SH-SY5Y (cell line): ENCODE data around the gene LRBA.

Experiments used
- GATA2 ChIP-seq: IDR thresholded peaks from 2 replicates; pipeline ENCODE4 v1.6.1; 2011; ENCODE audit warnings: mild to moderate bottlenecking, low read depth, low read length
- GATA3 ChIP-seq: IDR thresholded peaks from 2 replicates; pipeline ENCODE4 v1.6.1; 2011; ENCODE audit warnings: low read depth, mild to moderate bottlenecking, low read length, moderate library complexity

The LRBA gene

DNA sequence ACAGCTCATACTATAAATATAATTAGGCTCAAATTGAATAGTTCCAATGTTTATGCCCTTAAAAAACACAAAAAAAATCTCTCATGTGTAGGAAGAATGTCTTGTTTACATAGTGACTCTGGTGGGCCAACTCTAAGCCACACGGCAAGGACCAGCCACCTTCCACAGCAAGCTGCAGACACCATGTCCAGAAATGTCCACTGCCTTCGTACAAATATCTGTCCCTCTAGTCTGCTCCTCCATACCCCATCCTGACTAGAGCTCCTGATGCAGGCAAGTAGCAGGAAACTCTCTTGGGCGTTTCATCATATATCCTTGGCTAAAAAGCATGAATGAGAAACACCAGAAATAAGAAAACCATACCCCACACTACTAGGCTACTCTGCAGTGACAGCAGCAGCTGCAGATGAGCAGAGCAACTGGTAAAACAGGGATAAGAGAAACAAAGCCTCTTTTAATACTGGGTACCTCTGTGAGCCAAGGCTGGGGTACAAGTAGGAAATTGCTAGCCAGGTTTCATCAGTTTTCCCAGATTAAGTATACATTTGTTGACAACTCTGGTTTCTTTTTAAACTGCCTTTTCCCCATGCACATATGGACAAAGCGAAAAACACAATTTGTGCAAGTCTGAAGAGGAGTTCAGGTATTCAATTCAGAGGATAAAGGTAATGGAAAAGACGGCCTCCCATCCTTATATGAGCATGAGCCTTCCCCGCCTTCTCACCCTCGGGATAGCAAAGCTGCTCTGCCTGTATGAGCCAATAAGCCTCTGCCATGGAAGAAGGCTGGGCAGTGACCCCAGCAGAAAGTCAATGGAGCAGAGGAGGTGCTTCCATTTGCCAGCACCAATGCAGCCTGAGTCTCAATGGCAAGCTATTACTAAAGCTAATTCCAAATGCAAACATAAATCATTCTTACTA lies 691.4 kb downstream of the LRBA start:
- no peak for TF ChIP-seq GATA2
- no peak for TF ChIP-seq GATA3

DNA sequence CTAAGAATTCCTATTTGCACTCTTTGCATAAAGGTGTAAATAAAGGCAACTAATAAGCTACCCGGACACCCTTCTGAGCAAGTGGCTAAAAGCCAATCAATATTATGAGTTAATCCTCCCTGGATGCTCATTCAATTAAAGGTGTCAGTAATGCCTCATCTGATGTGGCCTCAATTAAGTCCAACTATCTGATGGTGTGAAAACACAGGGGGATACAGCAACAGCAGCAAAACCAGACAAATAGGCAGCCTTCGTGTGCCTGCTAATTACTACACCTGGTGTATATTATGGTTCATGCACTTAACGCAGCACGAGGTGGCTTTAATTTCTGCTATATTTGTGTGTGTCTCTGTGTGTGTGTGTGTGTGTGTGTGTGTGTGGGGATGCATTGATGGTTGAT lies 692.4 kb downstream of the LRBA start:
- no peak for TF ChIP-seq GATA3
- no peak for TF ChIP-seq GATA2

DNA sequence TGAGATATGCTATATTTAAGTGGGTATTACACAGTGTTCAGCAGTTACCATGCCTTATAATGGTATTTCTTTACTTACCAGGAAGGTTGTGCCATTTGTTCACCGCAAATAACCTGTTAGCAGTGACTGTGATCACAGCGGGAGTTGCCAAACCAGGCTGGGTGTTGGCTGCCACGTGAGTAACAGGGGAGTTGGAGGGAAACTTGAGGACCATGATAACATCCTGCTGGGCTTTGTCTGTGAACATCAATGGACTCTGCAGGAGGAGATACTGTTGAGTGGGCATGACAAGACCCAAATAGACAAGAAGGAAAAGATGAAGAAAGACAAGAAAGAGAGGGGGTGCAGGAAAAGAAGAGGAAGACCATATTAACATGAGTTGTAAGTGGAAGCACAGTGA lies 694.0 kb downstream of the LRBA start:
- TF ChIP-seq GATA2 = no peak
- TF ChIP-seq GATA3 = no peak

DNA sequence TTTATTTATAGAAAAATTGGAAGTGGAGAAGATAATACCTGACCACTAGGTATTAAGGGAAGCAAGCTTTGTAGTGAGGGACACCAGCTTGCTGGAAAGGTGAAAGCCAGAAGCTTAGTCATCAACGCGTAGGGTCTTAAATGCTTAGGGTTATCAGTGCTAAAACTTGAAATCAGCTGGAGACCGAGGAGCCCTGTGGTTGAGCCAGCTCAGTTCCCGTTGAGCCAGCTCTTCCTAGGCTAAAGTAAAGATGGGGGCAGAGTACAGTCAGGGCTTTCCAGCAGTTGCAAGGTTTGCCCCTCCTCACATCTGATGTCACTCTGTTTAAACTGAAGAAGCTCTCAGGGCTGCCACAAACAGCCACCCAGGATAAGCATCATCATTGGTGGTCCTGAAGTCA lies 696.1 kb downstream of the LRBA start:
- TF ChIP-seq GATA2 (no peak), GATA3 (no peak)

DNA sequence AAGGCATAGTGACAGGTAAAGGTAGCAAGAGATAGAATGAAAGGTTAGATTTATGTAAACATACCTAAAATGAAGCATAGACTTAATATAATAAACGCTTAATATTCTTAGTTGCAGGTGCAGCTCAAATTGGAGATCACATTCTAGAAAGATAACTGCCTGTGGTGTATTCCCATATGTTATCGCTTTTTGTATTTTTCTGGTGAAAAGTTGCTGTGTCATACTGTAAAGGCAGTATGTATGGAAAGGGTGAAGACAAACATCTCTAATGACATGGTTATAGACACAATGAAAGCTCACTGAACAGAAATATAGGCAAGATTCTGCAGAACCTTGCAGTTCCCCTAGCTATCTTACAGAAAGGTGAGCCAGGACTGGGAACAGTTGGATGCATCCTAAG lies 696.6 kb downstream of the LRBA start:
- TF ChIP-seq GATA2 (no peak), GATA3 (no peak)

DNA sequence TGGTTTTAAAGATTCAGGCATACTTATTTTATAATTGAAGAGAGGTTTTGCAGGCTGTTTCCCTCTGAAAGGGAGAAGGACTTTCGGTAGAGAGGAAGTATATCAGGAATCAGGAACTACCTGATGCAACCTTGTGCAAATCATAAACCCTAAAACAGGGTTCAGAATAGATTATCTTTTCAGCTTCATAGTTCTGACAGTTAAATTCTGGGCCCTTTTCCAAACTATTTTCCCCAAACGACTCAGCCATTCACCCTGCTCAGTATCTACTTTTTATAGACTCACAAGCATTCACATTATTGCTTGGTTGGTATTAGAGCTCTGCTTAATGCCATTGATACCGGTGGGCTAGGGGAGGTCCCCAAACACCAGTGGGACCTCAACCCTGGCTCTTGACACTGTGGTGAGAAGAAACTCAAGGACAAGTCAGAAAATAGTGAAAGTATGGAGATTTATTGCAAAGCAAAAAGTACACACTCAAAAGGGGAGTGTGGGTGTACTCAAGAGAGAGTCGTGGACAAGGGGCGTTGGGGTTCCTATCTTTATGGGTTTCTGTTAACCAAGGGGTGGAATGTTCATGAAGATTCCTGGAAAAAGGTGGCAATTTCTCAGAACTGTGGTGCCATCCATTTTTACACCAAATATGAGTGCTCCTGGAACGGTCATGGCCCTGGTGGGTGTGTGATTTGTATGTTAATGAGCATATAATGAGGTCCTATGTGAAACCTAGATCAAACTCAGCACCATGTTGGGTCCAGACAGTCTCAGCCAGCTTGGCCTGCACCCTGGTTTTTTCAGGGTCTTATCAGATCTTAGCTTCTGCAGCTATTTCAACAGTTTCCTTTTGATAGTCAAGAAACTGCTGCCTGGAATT lies 698.5 kb downstream of the LRBA start:
- TF ChIP-seq GATA2 = no peak

DNA sequence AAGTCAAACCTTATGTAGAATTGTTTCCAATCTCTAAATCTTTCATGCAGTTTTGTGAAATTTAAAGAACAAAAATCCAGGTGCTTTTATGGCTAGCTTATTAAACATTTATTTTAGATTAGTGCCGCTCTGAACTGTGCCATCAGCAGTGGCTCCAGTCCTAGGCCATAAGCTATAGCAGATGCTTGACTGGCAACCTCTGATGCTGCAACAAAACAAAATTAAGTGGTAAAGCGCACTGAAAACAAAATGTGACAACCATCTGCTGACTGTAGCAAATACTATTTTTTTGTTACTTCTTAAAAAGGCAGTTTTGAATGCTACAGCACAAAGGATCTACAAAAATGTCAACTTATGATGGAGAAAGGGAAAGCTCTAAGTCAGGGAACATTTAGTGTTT lies 699.4 kb downstream of the LRBA start:
- TF ChIP-seq GATA3 (no peak), GATA2 (no peak)

DNA sequence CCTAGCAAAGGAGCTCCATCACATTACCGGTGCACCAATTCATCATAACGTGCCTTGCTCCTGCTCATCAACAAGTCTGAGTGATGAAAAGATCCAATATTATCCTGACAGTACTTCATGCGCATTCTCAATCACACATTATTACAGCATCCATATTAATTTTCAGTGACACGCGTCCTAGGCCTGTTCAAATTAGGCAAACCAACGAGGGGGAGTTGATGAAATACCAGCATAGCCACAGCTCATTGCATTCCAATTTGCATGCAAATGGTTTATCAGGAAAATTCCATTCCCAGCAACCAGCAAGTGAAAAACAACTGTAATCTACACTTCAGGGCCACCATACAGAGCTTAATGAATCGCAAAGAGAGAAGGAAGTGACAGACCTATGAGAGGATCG lies 699.9 kb downstream of the LRBA start:
- TF ChIP-seq GATA2 = no peak
- no peak for TF ChIP-seq GATA3

DNA sequence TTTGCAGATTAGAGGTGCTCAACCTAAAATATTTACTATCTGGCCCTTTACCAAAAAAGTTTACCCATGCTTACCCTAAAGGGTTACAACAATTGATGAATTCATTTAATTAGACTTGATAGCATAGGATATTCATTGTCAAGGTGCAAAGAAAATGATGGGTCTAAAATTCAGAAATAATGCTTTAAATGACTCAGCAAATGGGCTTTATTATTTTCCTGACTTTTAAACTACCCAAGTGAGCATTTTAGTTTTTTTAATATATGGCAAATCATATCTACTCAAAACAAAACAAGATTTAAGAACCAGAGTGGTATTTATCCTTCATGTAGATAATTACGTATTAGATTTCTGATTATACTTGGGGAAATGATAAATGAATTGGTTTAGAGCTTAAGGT lies 701.1 kb downstream of the LRBA start:
- no peak for TF ChIP-seq GATA3
- no peak for TF ChIP-seq GATA2

DNA sequence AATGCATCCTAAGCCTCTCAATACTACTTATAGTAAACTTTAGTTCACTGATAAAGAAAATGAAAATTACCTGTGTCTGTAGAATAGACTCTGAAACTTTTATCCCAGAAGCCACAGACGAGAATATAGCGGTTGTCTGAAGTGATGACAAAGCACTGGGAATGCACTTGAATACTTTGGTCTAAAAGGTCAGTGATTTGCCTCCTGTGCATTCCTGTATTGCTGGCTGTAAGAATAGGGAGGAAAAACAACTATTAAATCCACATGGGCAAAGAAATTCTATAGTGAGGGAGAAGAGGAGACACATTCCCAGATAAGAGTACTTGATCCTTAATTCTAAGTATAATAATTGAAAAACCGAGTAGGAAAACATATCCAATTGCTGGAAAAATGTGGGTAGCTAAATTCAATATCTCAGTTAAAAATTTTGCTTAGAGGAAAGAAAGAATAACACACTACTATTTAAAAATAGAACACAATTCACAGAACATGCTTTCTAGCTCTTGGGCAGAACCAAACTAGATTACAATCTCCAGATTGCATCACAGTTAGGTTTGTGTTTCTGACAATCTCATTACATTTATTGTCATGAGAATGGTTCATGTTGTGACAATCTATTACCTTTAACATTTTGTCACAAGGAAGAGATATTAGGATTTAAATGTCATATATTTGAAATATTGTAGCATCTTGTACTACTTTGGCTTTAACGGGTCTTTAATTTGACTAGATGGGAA lies 704.8 kb downstream of the LRBA start:
- TF ChIP-seq GATA2 (no peak), GATA3 (peak; percentile 50)

DNA sequence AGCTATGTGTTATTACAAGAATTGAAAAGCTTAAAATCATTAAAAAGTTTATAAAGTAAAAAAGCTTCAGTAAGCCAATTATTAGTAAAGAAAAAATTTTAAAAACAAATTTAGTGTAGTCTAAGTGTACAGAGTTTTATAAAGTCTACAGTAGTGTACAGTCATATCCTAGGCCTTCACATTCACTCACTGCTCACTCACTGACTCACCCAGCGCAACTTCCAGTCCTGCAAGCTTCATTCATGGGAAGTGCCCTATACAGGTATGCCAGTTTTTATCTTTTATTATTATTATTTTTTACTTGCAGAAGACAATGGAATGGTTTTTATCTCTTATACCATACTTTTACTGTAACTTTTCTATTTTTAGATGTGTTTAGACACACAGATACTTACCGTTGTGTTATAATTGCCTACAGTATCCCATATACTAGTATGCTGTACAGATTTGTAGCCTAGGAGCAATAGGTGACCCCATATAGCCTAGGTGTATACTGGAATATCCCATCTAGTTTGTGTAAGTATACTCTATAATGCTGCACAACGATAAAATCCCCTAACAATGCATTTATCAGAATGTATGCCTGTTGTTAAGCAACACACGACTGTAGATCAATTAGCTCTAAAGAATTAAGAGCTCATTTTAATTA lies 706.1 kb downstream of the LRBA start:
- TF ChIP-seq GATA2 (no peak), GATA3 (no peak)

DNA sequence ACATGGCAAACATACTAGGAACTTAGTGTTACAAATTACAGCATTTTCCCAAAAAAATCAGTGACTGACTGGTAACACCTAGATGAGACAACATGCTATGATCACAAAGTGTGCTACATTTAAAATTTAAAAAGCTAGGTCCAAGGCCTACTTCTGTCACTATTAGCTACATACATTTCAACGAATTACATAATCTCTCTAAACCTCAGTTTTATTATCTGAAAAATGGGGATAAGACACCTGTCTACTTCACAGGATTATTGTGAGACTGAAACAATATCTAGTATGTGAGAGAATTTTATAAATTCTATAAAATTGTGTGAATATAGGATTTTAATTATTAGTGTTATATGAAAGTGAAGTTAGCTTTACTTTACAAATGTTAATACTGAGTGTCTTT lies 708.4 kb downstream of the LRBA start:
- TF ChIP-seq GATA2 = no peak
- no peak for TF ChIP-seq GATA3

DNA sequence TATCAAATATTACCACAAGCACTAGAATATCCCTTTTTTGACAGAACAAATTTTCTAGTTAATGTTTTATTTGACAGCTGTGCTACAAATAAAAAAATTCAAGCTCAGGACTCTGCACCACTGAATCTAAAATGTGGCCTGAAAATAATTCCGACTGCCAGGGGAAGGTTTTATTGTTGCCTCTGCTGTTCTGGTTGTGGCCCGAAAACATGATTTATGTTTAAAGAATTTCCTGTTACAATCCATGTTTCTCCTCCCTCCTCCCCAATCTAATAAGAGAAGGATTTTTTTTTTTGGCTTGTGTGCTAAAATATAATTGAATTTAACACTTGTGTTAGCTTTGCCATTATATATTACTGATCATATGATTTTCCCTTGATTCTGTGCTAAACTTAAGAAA lies 709.1 kb downstream of the LRBA start:
- no peak for TF ChIP-seq GATA2
- TF ChIP-seq GATA3 = no peak

DNA sequence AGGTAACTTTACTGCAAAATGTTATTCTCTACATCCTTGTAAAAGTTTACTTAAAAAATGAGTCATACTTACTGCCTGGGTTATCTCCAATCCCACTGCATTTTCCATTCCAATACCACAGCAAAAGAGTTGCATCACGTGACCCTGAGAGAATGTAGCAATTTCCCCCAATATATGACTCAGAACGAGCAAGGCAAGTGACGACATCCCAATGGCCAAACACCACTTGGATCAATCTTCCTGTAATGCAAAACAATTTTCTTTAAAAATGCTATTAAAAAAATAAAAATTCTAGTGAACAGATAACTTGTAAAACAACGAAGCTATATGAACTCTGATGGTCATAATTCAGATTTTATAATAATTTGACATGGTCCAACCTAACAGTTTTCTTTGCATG lies 712.5 kb downstream of the LRBA start:
- TF ChIP-seq GATA3 (no peak), GATA2 (no peak)

DNA sequence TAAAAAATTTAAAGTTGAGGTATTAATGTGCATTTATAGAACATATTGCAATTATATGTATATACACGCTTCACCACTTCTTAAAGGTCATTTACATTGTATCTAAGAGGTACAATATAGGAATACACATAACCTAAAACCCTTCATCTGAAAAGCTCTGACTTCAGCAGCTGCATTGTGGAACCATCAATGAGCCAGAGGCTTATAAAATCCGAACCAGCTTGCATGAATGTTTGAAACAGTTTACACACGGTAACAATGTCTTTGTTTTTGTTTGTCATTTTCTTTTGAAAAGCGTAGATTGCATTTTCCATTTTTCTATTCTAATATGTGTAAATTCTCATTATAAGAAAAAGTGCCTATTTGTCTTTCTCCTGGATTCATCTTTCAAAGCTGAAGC lies 715.3 kb downstream of the LRBA start:
- no peak for TF ChIP-seq GATA3
- TF ChIP-seq GATA2 = no peak
